Esophagus muscularis mucosa (tissue), 4 donors: Measurements from ENCODE around the gene RETN. TPM values are rescaled to one million over a fixed set of nuclear protein-coding genes. Genes with fewer than 3 reads are reported as not detected.
A peak's percentile ranks its signal among the peaks of the same experiment; 100 is the strongest.

ENCODE experiments used
- DNase-seq: peaks from one replicate; pipeline ENCODE4 v3.0.0-alpha.2; 2017; ENCODE audit errors: extremely low spot score
- H3K27ac ChIP-seq, 4 donors: fragments of 200-600 bp; sonication (generic); replicated peaks in 1 of 4; 1 replicate in 3 of 4; 2 replicates in 1 of 4; pipeline ENCODE4 v1.5.1; 2016 to 2019; ENCODE audit warnings: mild to moderate bottlenecking in 1 of 4
- H3K27me3 ChIP-seq, 4 donors: fragments of 200-600 bp; sonication (generic); one replicate each; pipeline versions ENCODE4 v1.5.1 to v1.6.0; 2016 to 2019
- H3K36me3 ChIP-seq, 4 donors: fragments of 200-600 bp; sonication (generic); one replicate each; pipeline ENCODE4 v1.5.1; 2016 to 2019
- H3K4me1 ChIP-seq, 4 donors: fragments of 200-600 bp; sonication (generic); one replicate each; pipeline ENCODE4 v1.5.1; 2016 to 2019
- H3K4me3 ChIP-seq, 4 donors: fragments of 200-600 bp; sonication (generic); 1 replicate in 2 of 4; 2 replicates in 2 of 4; pipeline ENCODE4 v1.5.1; 2016 to 2019; ENCODE audit warnings: mild to moderate bottlenecking in 4 of 4, moderate library complexity in 1 of 4
- H3K9me3 ChIP-seq, 4 donors: fragments of 200-600 bp; sonication (generic); 1 replicate in 3 of 4; 2 replicates in 1 of 4; pipeline ENCODE4 v1.5.1; 2016 to 2019
- CTCF ChIP-seq, 3 experiments: fragments of 200-600 bp in 2 of 3; fragments of 450-650 bp in 1 of 3; sonication (generic) in 2 of 3; IDR thresholded peaks; one replicate each; pipeline ENCODE4 v1.5.1; 2017 to 2019; ENCODE audit warnings: antibody characterized with exemption in 3 of 3, mild to moderate bottlenecking in 2 of 3, moderate library complexity in 1 of 3
- EP300 ChIP-seq: sonication (generic); formaldehyde crosslinking; IDR thresholded peaks from one replicate; pipeline ENCODE4 v1.6.1; 2017; ENCODE audit warnings: antibody characterized with exemption
- POLR2A ChIP-seq: fragments of 450-650 bp; IDR thresholded peaks from one replicate; pipeline ENCODE4 v1.6.1; 2017; ENCODE audit warnings: antibody characterized with exemption, moderate library complexity, mild to moderate bottlenecking, low read depth
- POLR2AphosphoS5 ChIP-seq, 2 donors: sonication (generic); formaldehyde crosslinking; IDR thresholded peaks; one replicate each; pipeline ENCODE4 v1.6.1; 2017; ENCODE audit warnings: antibody characterized with exemption in 2 of 2
- WGBS: methylation state at CpG from one replicate; pipeline ENCODE4 v1.1.5; 2018; 5-methylcytosine and 5-hydroxymethylcytosine counted together
- intact Hi-C: fragments of 100-400 bp; cut with DNase I; formaldehyde crosslinking; loops from one replicate; pipeline ENCODE4 v1.15.1; 2023
- total RNA-seq, 4 donors: library from RNA; depleted of rRNA; stranded (reverse); fragments of >200 nt; gene quantifications; one replicate each; pipeline versions ENCODE4 v1.1.0 to v1.2.1, GENCODE V29; 2016

Gene RETN
- total RNA-seq, 4 donors from 2014 or later: 1.3 TPM; not detected in 3

GRCh38 chr19:7670150-7670783, 1.4 kb downstream of the RETN start:
- H3K9me3 ChIP-seq: no peaks in the 10 kb centered on the region
- H3K36me3 ChIP-seq: no peaks in the 10 kb centered on the region
- no peak overlapping the region for H3K27ac ChIP-seq
- no CpG with 5 or more reads among the region's 43 CpGs for WGBS
- DNase-seq: no peak
- H3K27me3 ChIP-seq: peaks cover 0 to 71% (median 12%) of the 10 kb centered on the region in 4 donors
- intact Hi-C loops: no loop called here
- H3K4me3 ChIP-seq: peak overlapping the region in 2 of 4 donors; percentile 18
- TF ChIP-seq EP300 (no peak), POLR2AphosphoS5 (IDR thresholded peaks at IDR 0.05) (no peak), CTCF (IDR thresholded peaks at IDR 0.05) (no peak), POLR2A (no peak)
- H3K4me1 ChIP-seq: peaks cover 0 to 5% (median 2%) of the 10 kb centered on the region in 4 donors

GRCh38 chr19:7670790-7671189, 1.9 kb downstream of the RETN start:
- Histone ChIP-seq H3K27ac (no peak overlapping the region), H3K4me3 (no peak overlapping the region), H3K4me1 (peaks cover 0 to 5% (median 2%) of the 10 kb centered on the region in 4 donors), H3K27me3 (peaks cover 0 to 76% (median 12%) of the 10 kb centered on the region in 4 donors), H3K9me3 (no peaks in the 10 kb centered on the region), H3K36me3 (no peaks in the 10 kb centered on the region)
- TF ChIP-seq CTCF (IDR thresholded peaks at IDR 0.05) (no peak), POLR2AphosphoS5 (IDR thresholded peaks at IDR 0.05) (no peak), EP300 (no peak), POLR2A (no peak)
- 30% methylated on average over 7 of the region's 9 CpGs for WGBS
- no peak for DNase-seq
- intact Hi-C loops: no loop called here

- Histone ChIP-seq H3K4me3 (no peak overlapping the region), H3K9me3 (no peaks in the 10 kb centered on the region), H3K27me3 (peaks cover 0 to 84% (median 14%) of the 10 kb centered on the region in 4 donors), H3K36me3 (no peaks in the 10 kb centered on the region), H3K27ac (no peak overlapping the region), H3K4me1 (peaks cover 0 to 5% (median 2%) of the 10 kb centered on the region in 4 donors)
- no peak for DNase-seq
- TF ChIP-seq POLR2AphosphoS5 (IDR thresholded peaks at IDR 0.05): no peak
- no peak for TF ChIP-seq CTCF (IDR thresholded peaks at IDR 0.05)
- TF ChIP-seq EP300: no peak
- no peak for TF ChIP-seq POLR2A
- WGBS: 74% methylated on average over 3 of the region's 9 CpGs
- intact Hi-C loops: no loop called here
Observed at GRCh38 chr19:7672522-7672921, 3.7 kb downstream of the RETN start.

GRCh38 chr19:7674010-7675005, 5.5 kb downstream of the RETN start:
- Histone ChIP-seq H3K9me3 (no peaks in the 10 kb centered on the region), H3K27ac (peak overlapping the region in 1 of 4 donors; percentile 20), H3K36me3 (no peaks in the 10 kb centered on the region), H3K27me3 (peaks cover 0 to 87% (median 14%) of the 10 kb centered on the region in 4 donors), H3K4me3 (no peak overlapping the region), H3K4me1 (peaks cover 0 to 5% (median 2%) of the 10 kb centered on the region in 4 donors)
- 54% methylated on average over 20 of the region's 21 CpGs for WGBS
- peak; percentile 93 for DNase-seq
- intact Hi-C loops: no loop called here
- TF ChIP-seq POLR2AphosphoS5 (IDR thresholded peaks at IDR 0.05) (no peak), CTCF (IDR thresholded peaks at IDR 0.05) (no peak), EP300 (no peak), POLR2A (no peak)
